Stimulated activated CD8-positive, alpha-beta memory T cell treated with anti-CD3 and anti-CD28 coated beads, Interleukin-4, amount 100 ng/mL, for 1 hour (primary cell): ENCODE measurements around the gene BEAN1.

Experiments used
- DNase-seq, 2 donors: peaks; one replicate each; pipeline ENCODE4 v3.0.0-alpha.2; 2020; ENCODE audit warnings: low read depth in 2 of 2, low spot score in 1 of 2

The BEAN1 gene

DNA sequence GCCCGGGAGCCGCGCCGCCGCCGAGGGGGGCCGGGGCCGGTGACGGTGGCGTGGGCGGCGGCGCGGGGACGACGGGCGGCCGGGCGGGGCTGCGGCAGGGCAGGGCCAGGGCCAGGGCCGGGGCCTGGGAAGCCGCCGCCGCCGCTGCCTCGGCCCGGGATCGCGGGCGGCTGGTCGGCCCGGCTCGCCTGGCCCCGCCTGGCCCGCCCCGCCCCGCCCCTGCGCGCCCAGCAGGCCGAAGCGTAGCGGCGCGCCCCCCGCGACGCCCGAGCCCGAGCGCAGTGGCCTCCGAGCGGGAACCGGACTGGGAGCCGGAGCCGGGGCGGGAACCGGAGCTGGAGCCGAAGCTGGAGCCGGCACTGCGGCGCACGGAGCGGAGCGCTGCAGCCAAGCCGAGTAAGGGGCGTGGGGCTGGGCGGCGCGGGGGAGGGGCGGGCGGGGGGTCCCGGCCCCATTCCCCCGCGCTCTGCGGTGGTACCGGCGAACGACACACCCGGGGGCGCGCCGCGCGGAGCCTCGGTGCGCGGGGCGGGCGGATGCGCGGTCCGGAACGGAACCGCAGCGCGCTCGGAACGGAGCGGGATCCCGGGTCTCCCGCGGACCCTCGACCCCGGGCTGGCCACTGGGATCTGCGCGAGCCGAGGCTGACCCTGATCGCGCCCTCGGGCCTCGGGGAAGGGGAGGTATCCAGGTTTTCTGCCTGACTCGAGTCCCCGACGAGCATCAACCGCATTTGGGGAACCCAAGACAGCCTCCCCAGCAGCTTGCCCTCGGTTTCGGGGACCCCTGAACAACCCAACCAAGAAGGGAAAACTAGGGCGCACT lies at the start of gene BEAN1:
Gene BEAN1 (plus strand): TSS at position 260 of the 825 bp plus-strand sequence. CDS start 10,382 bp downstream, outside the sequence.
- no peak for DNase-seq

GRCh38 chr16:66377324-66377723 lies 49.8 kb upstream of the BEAN1 start:
- DNase-seq, result no peak

- DNase-seq, result no peak
Observed at GRCh38 chr16:66378741-66379570, 48.1 kb upstream of the BEAN1 start.

- no peak for DNase-seq
Observed at GRCh38 chr16:66379571-66379941, 47.5 kb upstream of the BEAN1 start.

- no peak for DNase-seq
Observed at GRCh38 chr16:66380421-66380820, 46.7 kb upstream of the BEAN1 start.

DNA sequence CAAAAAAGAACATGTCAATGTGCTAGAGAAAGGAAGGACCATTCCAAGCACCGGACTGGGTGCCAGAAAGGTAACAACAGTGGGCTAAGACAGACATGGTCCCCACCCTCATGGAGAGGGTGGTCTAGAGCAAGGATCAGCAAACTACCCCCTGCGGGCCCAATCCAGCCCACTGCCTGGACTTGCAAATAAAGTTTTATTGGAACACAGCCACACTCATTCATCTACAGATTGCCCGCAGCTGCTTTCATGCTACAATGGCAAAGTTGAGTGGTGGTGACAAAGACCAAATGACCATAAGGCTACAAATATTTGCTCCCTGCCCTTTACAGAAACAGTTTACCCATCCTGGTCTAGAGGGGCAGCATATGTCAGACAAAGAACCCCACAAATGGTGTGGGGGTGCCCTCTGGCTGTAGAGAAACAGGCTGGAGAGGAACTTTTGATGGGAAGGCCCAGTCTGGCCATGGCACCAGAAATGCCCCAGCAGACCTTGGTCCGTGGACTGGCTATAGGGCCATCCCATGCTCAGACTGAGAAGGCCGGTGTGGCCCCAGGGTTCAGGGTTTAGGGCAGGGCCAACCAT lies 45.4 kb upstream of the BEAN1 start:
- no peak for DNase-seq

DNA sequence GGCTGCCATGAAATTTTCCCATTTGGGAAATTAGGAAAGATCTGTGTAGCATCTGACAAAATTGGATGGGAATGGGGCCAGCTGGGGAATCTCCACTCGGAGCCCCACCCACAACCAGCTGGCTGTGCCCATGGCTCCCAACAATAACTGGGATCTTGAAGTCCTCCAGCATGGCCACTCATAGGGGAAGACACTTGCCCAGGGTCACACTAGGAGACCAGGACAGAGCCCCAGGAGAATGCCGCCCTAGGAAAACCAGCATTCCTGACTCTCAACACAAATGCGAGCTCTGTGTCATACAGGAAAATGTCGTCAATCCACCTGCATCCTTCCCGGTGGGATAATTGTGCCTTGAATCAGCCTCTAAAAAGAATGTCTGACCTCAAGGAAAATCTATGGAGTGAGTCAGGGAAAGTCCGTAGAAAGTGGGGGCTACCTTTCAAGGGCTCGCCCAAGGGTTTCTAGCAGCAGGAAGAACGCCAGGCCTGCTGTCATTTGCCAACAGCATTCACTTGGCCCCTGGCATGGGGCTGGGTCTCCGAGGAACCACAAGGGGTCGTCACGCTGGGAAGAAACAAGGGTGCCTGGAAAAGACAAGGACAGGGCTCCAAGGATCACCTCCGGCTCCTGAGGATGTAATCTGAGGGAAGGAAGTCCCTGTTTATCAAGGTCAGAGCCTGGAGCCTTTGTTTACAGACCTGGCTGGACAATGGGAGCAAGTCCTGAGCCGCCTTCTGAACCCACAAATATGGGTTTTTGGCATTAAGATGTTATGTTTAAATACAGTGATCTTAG lies 44.7 kb upstream of the BEAN1 start:
- no peak for DNase-seq

- DNase-seq, result no peak
Observed at GRCh38 chr16:66382966-66383299, 44.2 kb upstream of the BEAN1 start.

- no peak for DNase-seq
Observed at GRCh38 chr16:66383551-66383950, 43.5 kb upstream of the BEAN1 start.

DNA sequence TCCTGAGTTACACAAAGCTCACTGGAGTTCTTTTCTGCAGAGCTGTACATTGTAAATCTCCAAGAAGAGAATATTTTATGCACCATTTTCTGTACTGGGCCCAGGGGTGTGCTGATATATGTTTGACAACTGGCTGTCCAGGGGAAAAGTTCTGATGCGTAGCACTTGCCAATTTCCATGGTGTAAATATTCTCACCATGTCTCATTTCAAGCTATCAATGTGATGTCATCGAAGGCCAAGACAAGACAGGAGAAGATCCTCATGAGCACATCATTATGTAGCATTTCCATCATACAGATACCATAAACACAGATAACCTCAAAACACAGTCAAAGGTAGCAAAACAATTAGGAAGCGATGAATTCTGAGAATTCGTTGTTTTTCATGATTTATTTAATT lies 41.7 kb upstream of the BEAN1 start:
- DNase-seq, result no peak

DNA sequence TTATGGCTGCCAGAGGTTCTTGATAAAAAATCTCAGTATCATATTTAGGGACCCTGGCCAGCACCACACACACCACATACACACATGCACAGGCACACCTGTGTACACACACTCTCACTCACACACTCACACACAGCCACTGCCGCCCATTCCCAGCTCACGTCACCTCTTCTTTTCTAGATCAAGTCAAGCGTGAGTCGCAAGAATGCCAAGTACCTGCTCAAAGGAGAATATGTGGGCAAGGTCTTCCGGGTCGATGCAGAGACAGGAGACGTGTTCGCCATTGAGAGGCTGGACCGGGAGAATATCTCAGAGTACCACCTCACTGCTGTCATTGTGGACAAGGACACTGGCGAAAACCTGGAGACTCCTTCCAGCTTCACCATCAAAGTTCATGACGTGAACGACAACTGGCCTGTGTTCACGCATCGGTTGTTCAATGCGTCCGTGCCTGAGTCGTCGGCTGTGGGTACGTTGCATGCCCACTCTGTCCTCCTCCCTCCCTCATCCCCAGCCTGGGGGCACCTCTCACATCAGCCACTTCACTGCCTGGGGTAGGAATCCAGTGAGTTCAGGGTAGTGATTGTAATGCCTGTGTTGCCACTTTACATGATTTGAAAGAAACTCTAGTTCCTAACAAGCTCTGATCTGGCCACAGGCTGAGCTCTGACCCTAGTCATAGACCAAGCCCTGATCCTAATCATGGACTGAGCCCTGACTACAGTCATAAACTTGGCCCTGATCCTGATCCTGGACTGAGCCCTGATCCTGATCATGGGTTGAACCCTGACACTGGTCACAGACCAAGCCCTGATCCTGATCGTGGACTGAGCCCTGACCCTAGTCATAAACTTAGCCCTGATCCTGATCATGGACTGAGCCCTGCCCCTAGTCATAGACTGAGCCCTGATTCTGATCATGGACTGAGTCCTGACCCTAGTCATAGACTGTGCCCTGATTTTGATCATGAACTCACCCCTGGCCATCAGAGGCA lies 40.2 kb upstream of the BEAN1 start:
- no peak for DNase-seq

- DNase-seq, result no peak
Observed at GRCh38 chr16:66387817-66388332, 39.2 kb upstream of the BEAN1 start.

GRCh38 chr16:66388350-66389139 lies 38.5 kb upstream of the BEAN1 start:
- DNase-seq, result no peak

- no peak for DNase-seq
Observed at GRCh38 chr16:66389256-66390176, 37.6 kb upstream of the BEAN1 start.

GRCh38 chr16:66390346-66391108 lies 36.6 kb upstream of the BEAN1 start:
- DNase-seq, result no peak

DNA sequence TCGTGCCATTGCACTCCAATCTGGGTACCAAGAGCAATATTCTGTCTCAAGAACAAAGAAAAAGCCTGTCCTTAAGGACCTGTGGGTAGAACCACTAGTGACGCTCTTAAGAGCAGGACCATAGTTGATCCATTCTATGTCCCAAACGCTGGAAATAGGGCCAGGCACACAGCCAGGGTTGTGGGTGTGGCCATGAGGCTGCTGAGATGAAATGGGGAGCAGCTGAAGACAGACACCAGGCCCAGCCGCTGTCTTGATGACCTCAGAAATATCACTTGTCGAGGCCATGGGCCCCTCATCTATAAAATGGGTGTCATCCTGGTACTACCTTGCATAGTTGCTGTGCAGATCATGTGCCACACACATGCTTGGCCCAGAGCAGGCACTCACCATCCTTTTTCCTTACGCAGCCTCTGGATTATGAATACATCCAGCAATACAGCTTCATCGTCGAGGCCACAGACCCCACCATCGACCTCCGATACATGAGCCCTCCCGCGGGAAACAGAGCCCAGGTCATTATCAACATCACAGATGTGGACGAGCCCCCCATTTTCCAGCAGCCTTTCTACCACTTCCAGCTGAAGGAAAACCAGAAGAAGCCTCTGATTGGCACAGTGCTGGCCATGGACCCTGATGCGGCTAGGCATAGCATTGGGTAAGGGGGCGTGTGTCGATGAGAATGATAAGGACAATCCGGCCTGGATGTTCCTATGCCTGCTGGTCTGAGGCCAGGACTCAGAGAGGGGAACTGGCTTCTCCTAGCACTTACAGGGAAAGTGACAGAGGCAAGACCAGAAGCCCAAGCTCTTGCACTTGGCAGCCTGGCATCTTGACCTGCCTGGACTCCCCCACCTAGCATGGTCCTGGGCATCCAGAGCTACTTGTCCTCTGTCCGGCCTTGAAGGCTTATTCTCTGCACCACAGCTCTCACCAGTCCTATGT lies 35.1 kb upstream of the BEAN1 start:
- no peak for DNase-seq
